Calu3 (cell line): ENCODE data around the gene CREBRF. TPM values are rescaled to one million over a fixed set of nuclear protein-coding genes. Genes with fewer than 3 reads are reported as not detected.

ENCODE experiments used
- BruUV-seq: library from RNA; stranded (reverse); fragments of 400-500 nt; replicated peaks from 2 replicates; lab custom pipeline; 2021; lab: Mats Ljungman, UMichigan
- CTCF ChIA-PET: fragments of 300-600 bp; sonication (Branson Sonifier 250); formaldehyde crosslinking; loops from one replicate; lab custom pipeline; 2022; ENCODE audit warnings: antibody characterized with exemption; lab: Charles Lee
- DNase-seq: peaks from one replicate; pipeline ENCODE4 v3.0.0; 2022
- H3K27ac Mint-ChIP-seq: one replicate; pipeline ENCODE4 v1.8.0; 2022; ENCODE audit warnings: mixed read lengths; ENCODE audit not compliant: unreplicated experiment
- H3K27me3 Mint-ChIP-seq: one replicate; pipeline ENCODE4 v1.8.0; 2022; ENCODE audit warnings: mixed read lengths; ENCODE audit not compliant: unreplicated experiment
- H3K36me3 Mint-ChIP-seq: one replicate; pipeline ENCODE4 v1.8.0; 2022; ENCODE audit warnings: mild to moderate bottlenecking, moderate library complexity, mixed read lengths; ENCODE audit not compliant: insufficient read depth, unreplicated experiment
- H3K4me1 Mint-ChIP-seq: one replicate; pipeline ENCODE4 v1.8.0; 2022; ENCODE audit warnings: mild to moderate bottlenecking, low read depth, mixed read lengths; ENCODE audit not compliant: unreplicated experiment
- H3K4me3 Mint-ChIP-seq: one replicate; pipeline ENCODE4 v1.8.0; 2022; ENCODE audit warnings: mild to moderate bottlenecking, low read depth, moderate library complexity, mixed read lengths; ENCODE audit not compliant: unreplicated experiment
- H3K9me3 Mint-ChIP-seq: one replicate; pipeline ENCODE4 v1.8.0; 2022; ENCODE audit warnings: low read depth, mixed read lengths; ENCODE audit not compliant: unreplicated experiment
- intact Hi-C: fragments of 100-400 bp; cut with micrococcal nuclease; formaldehyde crosslinking; loops from one replicate; pipeline ENCODE4 v1.10.0; 2022; ENCODE audit not compliant: unreplicated experiment
- total RNA-seq: library from RNA; stranded (reverse); gene quantifications from 2 replicates; pipeline ENCODE4 v1.2.3, GENCODE V29; 2022
- TF ChIP-seq, protein P1 (sequence below): fragments of 200-600 bp; IDR thresholded peaks from one replicate; pipeline ENCODE4 v1.8.0; 2022; ENCODE audit warnings: antibody characterized with exemption; ENCODE audit not compliant: unreplicated experiment

CREBRF gene
- total RNA-seq, 1 experiment from 2014 or later, result 18.2 TPM

DNA sequence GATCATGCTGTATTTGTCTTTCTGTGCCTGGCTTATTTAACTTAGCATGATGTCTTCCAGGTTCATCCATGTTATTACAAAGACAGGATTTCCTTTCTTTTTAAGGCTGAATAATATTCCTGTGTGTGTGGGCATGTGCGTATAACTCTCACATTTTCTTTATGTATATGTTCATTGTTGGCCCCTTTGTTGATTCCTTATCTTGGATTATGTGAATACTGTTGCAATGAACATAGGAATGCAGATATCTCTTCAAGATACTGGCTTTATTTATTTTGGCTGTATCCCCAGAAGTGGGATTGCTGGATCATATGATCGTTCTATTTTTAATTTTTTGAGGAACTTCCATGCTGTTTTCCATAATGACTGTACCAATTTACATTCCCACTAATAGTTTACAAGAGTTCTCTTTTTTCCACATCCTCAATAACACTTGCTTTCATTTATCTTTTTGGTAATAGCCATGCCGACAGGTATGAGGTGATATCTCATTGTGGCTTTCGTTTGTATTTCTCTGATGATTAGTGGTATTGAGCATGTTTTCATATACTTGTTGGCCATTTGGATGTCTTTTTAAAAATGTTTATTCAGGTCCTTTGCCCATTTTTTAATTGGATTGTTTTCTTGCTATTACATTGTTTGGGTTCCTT, 38.0 kb downstream of the CREBRF start:
- Mint-ChIP-seq H3K4me3 (peak overlapping the region; percentile 5), H3K36me3 (peaks cover 12% of the 10 kb centered on the region), H3K4me1 (peaks cover 22% of the 10 kb centered on the region), H3K9me3 (peaks cover 2% of the 10 kb centered on the region), H3K27ac (peak overlapping the region; percentile 41), H3K27me3 (no peaks in the 10 kb centered on the region)
- DNase-seq, result no peak
- intact Hi-C loops, result loop anchor here (2.0 kb wide), 1 partner anchor 37 kb away; the partner anchor contains the start of gene CREBRF
- no TSS peak for BruUV-seq
- TF ChIP-seq, protein P1, sequence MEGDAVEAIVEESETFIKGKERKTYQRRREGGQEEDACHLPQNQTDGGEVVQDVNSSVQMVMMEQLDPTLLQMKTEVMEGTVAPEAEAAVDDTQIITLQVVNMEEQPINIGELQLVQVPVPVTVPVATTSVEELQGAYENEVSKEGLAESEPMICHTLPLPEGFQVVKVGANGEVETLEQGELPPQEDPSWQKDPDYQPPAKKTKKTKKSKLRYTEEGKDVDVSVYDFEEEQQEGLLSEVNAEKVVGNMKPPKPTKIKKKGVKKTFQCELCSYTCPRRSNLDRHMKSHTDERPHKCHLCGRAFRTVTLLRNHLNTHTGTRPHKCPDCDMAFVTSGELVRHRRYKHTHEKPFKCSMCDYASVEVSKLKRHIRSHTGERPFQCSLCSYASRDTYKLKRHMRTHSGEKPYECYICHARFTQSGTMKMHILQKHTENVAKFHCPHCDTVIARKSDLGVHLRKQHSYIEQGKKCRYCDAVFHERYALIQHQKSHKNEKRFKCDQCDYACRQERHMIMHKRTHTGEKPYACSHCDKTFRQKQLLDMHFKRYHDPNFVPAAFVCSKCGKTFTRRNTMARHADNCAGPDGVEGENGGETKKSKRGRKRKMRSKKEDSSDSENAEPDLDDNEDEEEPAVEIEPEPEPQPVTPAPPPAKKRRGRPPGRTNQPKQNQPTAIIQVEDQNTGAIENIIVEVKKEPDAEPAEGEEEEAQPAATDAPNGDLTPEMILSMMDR, result no peak
- CTCF ChIA-PET, result no interaction called here

DNA sequence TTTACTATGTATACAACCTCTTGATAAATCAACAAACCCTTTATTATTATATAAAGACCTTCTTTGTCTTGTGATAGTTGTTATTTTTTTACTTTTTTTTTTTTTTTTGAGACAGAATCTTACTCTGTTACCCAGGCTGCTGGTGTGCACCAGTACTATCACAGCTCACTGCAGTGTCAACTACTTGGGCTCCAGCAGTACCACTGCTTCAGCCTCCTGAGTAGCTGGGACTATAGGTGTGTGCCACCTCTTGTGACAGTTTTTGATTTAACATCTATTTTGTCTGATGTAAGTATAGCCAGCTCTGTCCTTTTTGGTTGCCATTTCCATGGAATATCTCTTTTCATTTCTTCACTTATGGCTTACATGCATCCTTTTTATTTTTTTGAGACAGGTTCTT, 42.6 kb downstream of the CREBRF start:
- Mint-ChIP-seq H3K36me3 (peaks cover 5% of the 10 kb centered on the region), H3K4me3 (no peak overlapping the region), H3K4me1 (peaks cover 10% of the 10 kb centered on the region), H3K9me3 (peaks cover 7% of the 10 kb centered on the region), H3K27ac (no peak overlapping the region), H3K27me3 (no peaks in the 10 kb centered on the region)
- intact Hi-C loops, result no loop called here
- CTCF ChIA-PET, result interaction anchor here (0.7 kb wide), 1 partner anchor 414 kb away, joined by 4 read pairs; no protein-coding TSS in a partner anchor
- DNase-seq, result no peak
- TF ChIP-seq, protein P1, result no peak
- no TSS peak for BruUV-seq

DNA sequence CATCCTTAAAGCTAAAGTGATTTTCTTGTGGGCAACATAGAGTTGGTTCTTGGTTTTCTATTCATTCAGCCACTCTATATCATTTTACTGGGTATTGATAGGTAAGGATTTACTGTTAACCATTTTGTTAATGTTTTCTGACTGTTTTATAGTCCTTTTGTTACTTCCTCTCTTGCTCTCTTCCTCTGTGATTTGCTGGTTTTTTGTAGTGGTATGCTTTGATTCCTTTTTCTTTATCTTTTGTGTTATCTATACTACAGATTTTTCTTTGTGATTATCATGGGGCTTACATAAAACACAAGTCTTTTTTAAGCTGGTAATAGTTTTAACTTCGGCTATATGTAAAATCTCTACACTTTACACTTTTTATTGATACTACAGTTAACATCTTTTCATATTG, 43.3 kb downstream of the CREBRF start:
- peaks cover 5% of the 10 kb centered on the region for H3K9me3 Mint-ChIP-seq
- no TSS peak for BruUV-seq
- intact Hi-C loops, result no loop called here
- no peak overlapping the region for H3K4me3 Mint-ChIP-seq
- no peaks in the 10 kb centered on the region for H3K36me3 Mint-ChIP-seq
- no peak for DNase-seq
- H3K4me1 Mint-ChIP-seq, result peaks cover 3% of the 10 kb centered on the region
- CTCF ChIA-PET, result interaction anchor here (0.7 kb wide), 1 partner anchor 1553 kb away, joined by 3 read pairs; no protein-coding TSS in a partner anchor
- H3K27me3 Mint-ChIP-seq, result no peaks in the 10 kb centered on the region
- H3K27ac Mint-ChIP-seq, result no peak overlapping the region
- TF ChIP-seq, protein P1, result no peak

DNA sequence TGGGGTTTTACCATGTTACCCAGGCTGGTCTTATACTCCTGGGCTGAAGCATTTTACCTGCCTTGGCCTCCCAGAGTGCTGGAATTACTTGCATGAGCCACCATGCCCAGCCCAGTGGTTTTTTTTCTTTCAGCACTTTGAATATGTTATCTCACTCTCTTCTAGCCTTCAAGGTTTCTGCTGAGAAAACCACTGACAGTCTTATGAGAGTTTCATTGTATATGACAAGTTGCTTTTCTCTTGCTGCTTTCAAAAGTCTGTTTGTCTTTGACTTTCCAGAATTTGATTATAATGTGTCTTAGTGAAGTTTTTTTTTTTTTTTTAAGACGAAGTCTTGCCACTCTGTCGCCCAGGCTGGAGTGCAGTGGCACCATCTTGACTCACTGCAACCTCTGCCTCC, 45.1 kb downstream of the CREBRF start:
- TF ChIP-seq, protein P1, result no peak
- intact Hi-C loops, result no loop called here
- no peaks in the 10 kb centered on the region for H3K27me3 Mint-ChIP-seq
- DNase-seq, result no peak
- H3K36me3 Mint-ChIP-seq, result no peaks in the 10 kb centered on the region
- no peak overlapping the region for H3K27ac Mint-ChIP-seq
- peaks cover 5% of the 10 kb centered on the region for H3K9me3 Mint-ChIP-seq
- no peaks in the 10 kb centered on the region for H3K4me1 Mint-ChIP-seq
- no peak overlapping the region for H3K4me3 Mint-ChIP-seq
- BruUV-seq, result no TSS peak
- CTCF ChIA-PET, result interaction anchor here (0.6 kb wide), 2 partner anchors 31 to 834 kb away, joined by 3 to 5 read pairs; no protein-coding TSS in a partner anchor
